SK-N-MC (cell line): ENCODE data around the gene AIP.

ENCODE experiments used
- EZH2 ChIP-seq: fragments of 200-600 bp; sonication (generic); IDR thresholded peaks from one replicate; pipeline ENCODE4 v1.6.1; 2017; ENCODE audit warnings: antibody characterized with exemption
- FOXP2 ChIP-seq: optimal IDR thresholded peaks from 2 replicates; pipeline ENCODE3; 2011; ENCODE audit warnings: mild to moderate bottlenecking, moderate library complexity; ENCODE audit not compliant: insufficient read depth; ENCODE audit errors: extremely low read length, control extremely low read depth
- POLR2AphosphoS5 ChIP-seq: IDR thresholded peaks from 2 replicates; pipeline ENCODE4 v1.6.1; 2012; ENCODE audit warnings: mild to moderate bottlenecking, low read depth, low read length, borderline replicate concordance

GRCh38 chr11:67433536-67434394 lies 49.1 kb upstream of the AIP start:
- no peak for TF ChIP-seq POLR2AphosphoS5
- TF ChIP-seq EZH2, result no peak
- no peak for TF ChIP-seq FOXP2
